ENCODE measurements around the gene OR4E1. TPM values are rescaled to one million over a fixed set of nuclear protein-coding genes. Genes with fewer than 3 reads are reported as not detected.
"Not testable (repeated sequence)": the region's sequence is repeated elsewhere in the genome, so short reads cannot be mapped to it uniquely, and the experiment has no call there.

Gene OR4E1
- total and polyA plus RNA-seq, 7 donors, result not detected

DNA sequence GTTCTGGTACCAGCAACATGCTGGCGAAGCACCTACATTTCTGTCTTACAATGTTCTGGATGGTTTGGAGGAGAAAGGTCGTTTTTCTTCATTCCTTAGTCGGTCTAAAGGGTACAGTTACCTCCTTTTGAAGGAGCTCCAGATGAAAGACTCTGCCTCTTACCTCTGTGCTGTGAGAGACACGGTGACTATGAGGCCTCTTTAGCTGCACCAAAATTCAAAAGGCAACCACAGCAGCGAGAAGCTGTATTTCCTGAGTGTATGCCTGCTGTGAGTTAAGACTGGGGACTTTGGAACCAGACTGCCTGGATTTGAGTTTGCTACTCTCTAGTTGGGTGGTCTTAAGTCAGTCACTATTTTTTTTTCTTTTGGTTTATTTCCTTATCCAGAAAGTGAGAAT lies 30.2 kb downstream of the OR4E1 start:
- WGBS, 2 donors, result 70 to 71% methylated on average over 5 of the region's 5 CpGs
- DNase-seq, result no peak
- no peaks in the 10 kb centered on the region for H3K9me3 ChIP-seq
- no peaks in the 10 kb centered on the region for H3K4me1 ChIP-seq
- no peak overlapping the region for H3K27ac ChIP-seq
- H3K4me3 ChIP-seq, result no peak overlapping the region
- H3K27me3 ChIP-seq, result peaks cover 0 to 5% (median 0%) of the 10 kb centered on the region in 3 donors
- intact Hi-C loops (cut with DNase I), result no loop called here
- TF ChIP-seq EP300 (IDR thresholded peaks at IDR 0.05), result no peak
- TF ChIP-seq POLR2AphosphoS5 (IDR thresholded peaks at IDR 0.05), result no peak
- TF ChIP-seq POLR2A (IDR thresholded peaks at IDR 0.05), result no peak
- TF ChIP-seq, protein P1, sequence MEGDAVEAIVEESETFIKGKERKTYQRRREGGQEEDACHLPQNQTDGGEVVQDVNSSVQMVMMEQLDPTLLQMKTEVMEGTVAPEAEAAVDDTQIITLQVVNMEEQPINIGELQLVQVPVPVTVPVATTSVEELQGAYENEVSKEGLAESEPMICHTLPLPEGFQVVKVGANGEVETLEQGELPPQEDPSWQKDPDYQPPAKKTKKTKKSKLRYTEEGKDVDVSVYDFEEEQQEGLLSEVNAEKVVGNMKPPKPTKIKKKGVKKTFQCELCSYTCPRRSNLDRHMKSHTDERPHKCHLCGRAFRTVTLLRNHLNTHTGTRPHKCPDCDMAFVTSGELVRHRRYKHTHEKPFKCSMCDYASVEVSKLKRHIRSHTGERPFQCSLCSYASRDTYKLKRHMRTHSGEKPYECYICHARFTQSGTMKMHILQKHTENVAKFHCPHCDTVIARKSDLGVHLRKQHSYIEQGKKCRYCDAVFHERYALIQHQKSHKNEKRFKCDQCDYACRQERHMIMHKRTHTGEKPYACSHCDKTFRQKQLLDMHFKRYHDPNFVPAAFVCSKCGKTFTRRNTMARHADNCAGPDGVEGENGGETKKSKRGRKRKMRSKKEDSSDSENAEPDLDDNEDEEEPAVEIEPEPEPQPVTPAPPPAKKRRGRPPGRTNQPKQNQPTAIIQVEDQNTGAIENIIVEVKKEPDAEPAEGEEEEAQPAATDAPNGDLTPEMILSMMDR (IDR thresholded peaks at IDR 0.05), result no peak
- no peaks in the 10 kb centered on the region for H3K36me3 ChIP-seq

DNA sequence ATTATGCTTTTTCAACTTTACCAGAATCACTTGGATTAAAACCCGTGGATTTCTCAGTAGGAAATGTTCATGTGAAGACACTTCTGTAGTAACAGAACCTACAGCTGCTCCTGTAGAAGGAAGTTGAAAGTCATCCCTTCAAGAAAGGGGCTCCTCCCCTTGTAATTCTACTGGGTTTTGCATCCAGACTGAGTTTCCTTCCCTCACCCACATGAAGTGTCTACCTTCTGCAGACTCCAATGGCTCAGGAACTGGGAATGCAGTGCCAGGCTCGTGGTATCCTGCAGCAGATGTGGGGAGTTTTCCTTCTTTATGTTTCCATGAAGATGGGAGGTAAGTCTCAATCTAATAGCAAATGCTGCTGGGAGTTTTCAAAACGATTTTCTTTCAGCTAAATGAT lies 30.9 kb downstream of the OR4E1 start:
- peaks cover 0 to 5% (median 0%) of the 10 kb centered on the region in 3 donors for H3K27me3 ChIP-seq
- no peaks in the 10 kb centered on the region for H3K36me3 ChIP-seq
- WGBS, 2 donors, result 70 to 72% methylated on average over 3 of the region's 3 CpGs
- H3K4me1 ChIP-seq, result no peaks in the 10 kb centered on the region
- H3K9me3 ChIP-seq, result no peaks in the 10 kb centered on the region
- H3K27ac ChIP-seq, result no peak overlapping the region
- intact Hi-C loops (cut with DNase I), result no loop called here
- DNase-seq, result no peak
- no peak for TF ChIP-seq EP300 (IDR thresholded peaks at IDR 0.05)
- no peak for TF ChIP-seq POLR2A (IDR thresholded peaks at IDR 0.05)
- no peak for TF ChIP-seq POLR2AphosphoS5 (IDR thresholded peaks at IDR 0.05)
- H3K4me3 ChIP-seq, result no peak overlapping the region

DNA sequence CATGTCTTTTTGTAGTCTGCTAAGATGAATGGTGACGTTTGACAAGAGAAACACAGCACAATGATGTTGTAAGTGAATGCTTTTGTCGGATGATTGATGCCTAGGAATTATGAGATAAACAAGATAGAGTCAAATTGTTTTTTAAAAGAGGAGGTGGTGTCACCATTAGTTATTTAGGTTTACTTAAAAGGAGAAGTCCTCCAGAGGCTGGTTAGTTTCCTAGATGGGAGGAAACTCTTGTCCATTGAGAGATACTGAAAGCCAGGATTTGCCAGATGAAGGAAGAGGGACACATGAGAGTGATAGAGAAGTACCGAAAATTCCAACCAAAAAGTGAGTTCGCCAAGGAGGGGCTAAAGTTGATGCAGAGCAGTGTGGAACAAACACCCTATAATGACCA lies 38.8 kb downstream of the OR4E1 start, which contains the start of gene OR10G2:
Gene OR10G2, minus strand, starts transcription at position 101 of the 400 bp plus-strand sequence. Its CDS starts 98 bp downstream, at position 3.
- DNase-seq, result no peak
- Histone ChIP-seq H3K4me1 (no peaks in the 10 kb centered on the region), H3K36me3 (no peaks in the 10 kb centered on the region), H3K9me3 (no peaks in the 10 kb centered on the region), H3K27me3 (no peaks in the 10 kb centered on the region), H3K27ac (no peak within 1 kb of the TSS), H3K4me3 (no peak within 1 kb of the TSS)
- WGBS, 2 donors, result 83 to 86% methylated on average over 4 of the region's 4 CpGs
- intact Hi-C loops (cut with DNase I), result no loop called here
- TF ChIP-seq, protein P1 (IDR thresholded peaks at IDR 0.05), result no peak
- TF ChIP-seq POLR2A (IDR thresholded peaks at IDR 0.05), result no peak
- no peak for TF ChIP-seq EP300 (IDR thresholded peaks at IDR 0.05)

DNA sequence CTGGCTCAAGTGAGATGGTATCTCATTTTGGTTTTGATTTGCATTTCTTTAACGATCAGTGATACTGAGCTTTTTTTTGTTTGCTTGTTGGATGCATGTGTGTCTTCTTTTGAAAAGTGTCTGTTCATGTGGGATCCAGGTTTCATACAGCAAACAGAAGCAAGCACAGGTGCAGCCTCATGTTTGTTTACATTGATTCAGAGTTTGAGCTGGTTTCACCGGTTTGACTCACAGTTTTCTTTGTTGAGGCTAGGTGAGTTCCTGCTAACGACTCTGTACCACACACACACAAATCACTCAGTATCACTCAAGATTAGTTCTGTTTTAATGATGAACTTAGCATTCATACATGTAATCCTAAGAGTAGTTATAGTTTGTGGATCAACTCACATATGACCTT lies 42.5 kb downstream of the OR4E1 start:
- TF ChIP-seq POLR2A (IDR thresholded peaks at IDR 0.05) (no peak), POLR2AphosphoS5 (IDR thresholded peaks at IDR 0.05) (no peak), EP300 (IDR thresholded peaks at IDR 0.05) (no peak)
- TF ChIP-seq, protein P1 (IDR thresholded peaks at IDR 0.05), result no peak
- 15 to 24% methylated on average over 3 of the region's 3 CpGs for WGBS, 2 donors

DNA sequence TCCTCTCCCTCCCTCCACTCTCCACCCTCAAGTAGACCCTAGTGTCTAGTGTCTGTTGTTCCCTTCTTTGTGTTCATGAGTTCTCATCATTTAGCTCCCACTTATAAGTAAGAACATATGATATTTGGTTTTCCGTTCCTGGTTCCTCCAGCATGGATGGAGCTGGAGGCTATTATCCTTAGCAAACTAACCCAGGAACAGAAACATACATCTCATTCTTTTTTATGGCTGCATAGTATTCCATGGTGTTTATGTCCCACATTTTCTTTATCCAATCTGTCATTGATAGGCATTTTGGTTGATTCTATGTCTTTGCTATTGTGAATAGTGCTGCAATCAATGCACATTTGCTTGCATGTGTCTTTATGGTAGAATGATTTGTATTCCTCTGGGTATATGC lies 43.1 kb downstream of the OR4E1 start:
- H3K36me3 ChIP-seq; H3K4me1 ChIP-seq; intact Hi-C loops (cut with DNase I); H3K4me3 ChIP-seq; DNase-seq; H3K9me3 ChIP-seq; H3K27me3 ChIP-seq; H3K27ac ChIP-seq: not testable (repeated sequence)
- WGBS, 2 donors, result 96 to 98% methylated on average over 1 of the region's 1 CpG

More for the DNA sequence above, 42.5 kb downstream of the OR4E1 start:
- no peaks in the 10 kb centered on the region for H3K4me1 ChIP-seq
- H3K36me3 ChIP-seq, result no peaks in the 10 kb centered on the region
- DNase-seq, result no peak
- H3K27me3 ChIP-seq, result no peaks in the 10 kb centered on the region
- no peak overlapping the region for H3K4me3 ChIP-seq
- intact Hi-C loops (cut with DNase I), result no loop called here
- no peaks in the 10 kb centered on the region for H3K9me3 ChIP-seq
- no peak overlapping the region for H3K27ac ChIP-seq

DNA sequence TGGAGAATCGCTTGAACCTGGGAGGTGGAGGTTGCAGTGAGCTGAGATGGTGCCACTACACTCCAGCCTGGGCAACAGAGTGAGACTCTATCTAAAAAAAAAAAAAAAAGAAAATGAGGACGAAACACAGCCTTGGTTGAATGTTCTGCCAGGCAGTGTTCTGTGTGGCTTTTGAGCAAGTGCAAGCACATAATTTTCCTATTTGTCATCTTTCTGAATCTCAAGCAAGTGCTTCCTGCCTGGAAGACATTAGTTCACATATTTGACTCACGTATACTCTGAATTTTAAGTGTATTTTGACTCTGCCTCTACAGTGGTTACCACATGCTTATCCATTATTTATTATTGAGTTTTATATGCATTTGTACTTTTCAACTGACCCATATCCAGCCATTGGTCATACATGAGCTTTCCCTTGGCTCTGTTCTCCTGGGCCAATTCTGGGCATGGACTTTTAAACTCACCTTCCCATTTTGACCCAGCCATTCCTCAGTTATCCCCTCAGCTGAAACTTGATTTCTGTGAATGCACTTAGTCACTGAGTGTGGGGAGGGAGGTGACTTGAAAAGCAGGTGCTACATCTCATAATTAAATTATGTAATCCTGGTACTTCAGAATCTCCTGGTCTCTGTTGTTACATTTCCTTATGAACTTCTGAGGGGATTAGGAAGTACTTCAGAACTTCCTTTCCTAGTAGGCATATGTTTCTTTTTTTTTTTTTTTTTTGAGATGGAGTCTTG lies 47.0 kb downstream of the OR4E1 start:
- TF ChIP-seq, protein P1 (IDR thresholded peaks at IDR 0.05), result no peak
- no peak for TF ChIP-seq EP300 (IDR thresholded peaks at IDR 0.05)
- TF ChIP-seq POLR2A (IDR thresholded peaks at IDR 0.05), result no peak
- no peak for TF ChIP-seq POLR2AphosphoS5 (IDR thresholded peaks at IDR 0.05)

More for the DNA sequence above, 47.0 kb downstream of the OR4E1 start:
- Histone ChIP-seq H3K4me3 (no peak overlapping the region), H3K4me1 (no peaks in the 10 kb centered on the region), H3K27ac (no peak overlapping the region), H3K27me3 (no peaks in the 10 kb centered on the region), H3K36me3 (no peaks in the 10 kb centered on the region), H3K9me3 (no peaks in the 10 kb centered on the region)
- 72 to 79% methylated on average over 3 of the region's 3 CpGs for WGBS, 2 donors
- DNase-seq, result no peak
- intact Hi-C loops (cut with DNase I), result no loop called here

All from sigmoid colon (tissue), 7 donors.